Measurements from ENCODE around the gene PEX7.

DNA sequence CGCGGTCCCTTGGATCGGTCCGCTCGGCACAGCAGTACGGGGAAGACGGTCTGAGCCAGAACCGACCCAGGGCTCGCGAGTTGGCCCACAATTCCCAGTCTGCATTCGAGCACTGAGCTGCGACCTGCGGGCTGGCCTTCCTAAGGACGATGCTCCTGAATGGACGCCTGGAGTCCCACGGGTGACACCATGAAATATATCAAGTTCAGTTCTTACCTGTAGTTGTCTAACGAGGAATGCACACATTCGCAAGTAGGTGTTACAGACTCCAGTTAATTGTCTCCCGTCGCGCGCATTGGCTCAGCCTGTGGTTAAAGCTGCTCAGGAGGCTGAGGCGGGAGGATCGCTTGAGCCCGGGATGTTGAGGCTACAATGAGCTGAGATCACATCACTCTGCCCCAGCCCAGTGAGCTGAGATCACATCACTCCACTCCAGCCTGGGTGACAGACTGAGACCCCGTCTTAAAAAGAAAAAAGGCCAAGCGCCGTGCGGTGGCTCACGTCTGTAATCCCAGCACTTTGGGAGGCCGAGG is 802 bp downstream of the PEX7 start:
- TF ChIP-seq CTCF (IDR thresholded peaks at IDR 0.05; ENCODE audit: low read length) (no peak), EZH2phosphoT487 (IDR thresholded peaks at IDR 0.05; ENCODE audit: low read length) (no peak), EZH2 (optimal IDR thresholded peaks at IDR 0.05; ENCODE audit: low read depth, low read length) (no peak)
